ENCODE data around the gene LRRC3C.

- TF ChIP-seq POLR2A (IDR thresholded peaks at IDR 0.05), result no peak
- TF ChIP-seq CTCF (IDR thresholded peaks at IDR 0.05), result no peak
- TF ChIP-seq EP300 (IDR thresholded peaks at IDR 0.05), result no peak
- no peak for TF ChIP-seq POLR2AphosphoS5 (IDR thresholded peaks at IDR 0.05)
Observed at GRCh38 chr17:39939106-39939505, 11.6 kb downstream of the LRRC3C start.

All from sigmoid colon (tissue), 4 donors.